Loucy (cell line): ENCODE results near the gene BDP1.

Source experiments
- H2AFZ ChIP-seq: fragments of 200-600 bp; sonication (generic); 2 replicates; pipeline ENCODE4 v1.6.0; 2016; ENCODE audit warnings: antibody characterized with exemption, mild to moderate bottlenecking, low read length, moderate library complexity
- H3F3A ChIP-seq: fragments of 200-600 bp; 2 replicates; pipeline ENCODE4 v1.6.0; 2016; ENCODE audit warnings: antibody characterized with exemption, low read depth, mild to moderate bottlenecking
- H3K27me3 ChIP-seq: fragments of 200-600 bp; sonication (generic); 2 replicates; pipeline ENCODE4 v1.6.1; 2014; ENCODE audit warnings: low read length, mild to moderate bottlenecking; ENCODE audit not compliant: insufficient read depth, poor library complexity, severe bottlenecking
- H3K36me3 ChIP-seq: fragments of 200-600 bp; sonication (generic); 2 replicates; pipeline ENCODE4 v1.6.1; 2016; ENCODE audit warnings: low read length; ENCODE audit not compliant: insufficient read depth
- H3K4me1 ChIP-seq: fragments of 200-600 bp; sonication (generic); 2 replicates; pipeline ENCODE4 v1.5.1; 2014; ENCODE audit warnings: low read length, mild to moderate bottlenecking; ENCODE audit not compliant: insufficient read depth, poor library complexity, severe bottlenecking
- H3K4me2 ChIP-seq: fragments of 200-600 bp; sonication (generic); 2 replicates; pipeline ENCODE4 v1.6.0; 2014; ENCODE audit warnings: antibody characterized with exemption, low read length, low read depth, mild to moderate bottlenecking; ENCODE audit not compliant: poor library complexity, severe bottlenecking
- H3K4me3 ChIP-seq: fragments of 200-600 bp; sonication (generic); 2 replicates; pipeline ENCODE4 v1.5.1; 2014; ENCODE audit warnings: low read length, mild to moderate bottlenecking, mixed read lengths; ENCODE audit not compliant: poor library complexity, severe bottlenecking
- H3K79me2 ChIP-seq: fragments of 200-600 bp; sonication (generic); 2 replicates; pipeline ENCODE4 v1.6.1; 2014; ENCODE audit warnings: low read length; ENCODE audit not compliant: insufficient read depth
- H3K9ac ChIP-seq: fragments of 200-600 bp; sonication (generic); 2 replicates; pipeline ENCODE4 v1.6.0; 2014; ENCODE audit warnings: mild to moderate bottlenecking, low read depth, low read length, moderate library complexity; ENCODE audit not compliant: poor library complexity, severe bottlenecking
- H3K9me2 ChIP-seq: fragments of 200-600 bp; sonication (generic); replicated peaks from 2 replicates; pipeline ENCODE4 v1.6.1; 2016; ENCODE audit warnings: low read depth, low read length, mixed read lengths
- H3K9me3 ChIP-seq: fragments of 200-600 bp; sonication (generic); 2 replicates; pipeline ENCODE4 v1.6.1; 2014; ENCODE audit warnings: mild to moderate bottlenecking, antibody characterized with exemption, low read length, low read depth; ENCODE audit not compliant: insufficient read depth
- H4K20me1 ChIP-seq: fragments of 200-600 bp; sonication (generic); 2 replicates; pipeline ENCODE4 v1.6.0; 2014; ENCODE audit warnings: antibody characterized with exemption, low read length, mild to moderate bottlenecking; ENCODE audit not compliant: insufficient read depth, poor library complexity, severe bottlenecking
- EZH2phosphoT487 ChIP-seq: fragments of 200-600 bp; IDR thresholded peaks from 2 replicates; pipeline ENCODE4 v1.6.1; 2018; ENCODE audit warnings: antibody characterized with exemption, mild to moderate bottlenecking, moderate library complexity, borderline replicate concordance
- TF ChIP-seq, protein P1 (sequence below): fragments of 200-600 bp; sonication (generic); conservative IDR thresholded peaks from 2 replicates; pipeline ENCODE4 v1.5.1; 2014; ENCODE audit warnings: mild to moderate bottlenecking, antibody characterized with exemption, low read length

Gene BDP1

DNA sequence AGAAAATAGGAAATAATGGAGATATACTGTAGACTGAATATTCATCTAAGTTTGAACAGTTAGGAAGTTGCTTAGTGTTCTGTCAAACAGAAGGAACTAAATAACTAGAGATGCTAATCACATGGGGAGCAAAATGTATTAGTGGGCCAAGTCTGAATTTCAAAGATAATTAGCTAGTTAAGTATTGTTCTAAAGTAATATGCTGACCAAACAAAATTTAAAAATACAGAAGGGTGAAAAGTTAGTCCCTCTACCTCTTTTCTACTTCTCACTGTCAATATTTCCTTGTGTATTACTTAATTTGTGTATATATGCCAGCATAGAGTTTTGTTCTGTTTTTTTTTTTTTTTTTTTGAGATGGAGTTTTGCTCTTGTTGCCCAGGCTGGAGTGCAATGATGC is 135.6 kb downstream of the BDP1 start:
- Histone ChIP-seq H3K4me3 (peak overlapping the region; percentile 82), H3K9me2 (no peaks in the 10 kb centered on the region), H2AFZ (no peak overlapping the region), H3K36me3 (peaks cover 2% of the 10 kb centered on the region; the same call in 1 of the 2 replicates), H3K4me2 (peak overlapping the region; percentile 83), H3K79me2 (peaks cover 64% of the 10 kb centered on the region), H3K9me3 (no peaks in the 10 kb centered on the region), H3F3A (no peaks in the 10 kb centered on the region), H3K27me3 (no peaks in the 10 kb centered on the region), H3K4me1 (peaks cover 35% of the 10 kb centered on the region), H4K20me1 (peaks cover 20% of the 10 kb centered on the region), H3K9ac (peak overlapping the region; percentile 20)
- no peak for TF ChIP-seq EZH2phosphoT487
- TF ChIP-seq, protein P1, sequence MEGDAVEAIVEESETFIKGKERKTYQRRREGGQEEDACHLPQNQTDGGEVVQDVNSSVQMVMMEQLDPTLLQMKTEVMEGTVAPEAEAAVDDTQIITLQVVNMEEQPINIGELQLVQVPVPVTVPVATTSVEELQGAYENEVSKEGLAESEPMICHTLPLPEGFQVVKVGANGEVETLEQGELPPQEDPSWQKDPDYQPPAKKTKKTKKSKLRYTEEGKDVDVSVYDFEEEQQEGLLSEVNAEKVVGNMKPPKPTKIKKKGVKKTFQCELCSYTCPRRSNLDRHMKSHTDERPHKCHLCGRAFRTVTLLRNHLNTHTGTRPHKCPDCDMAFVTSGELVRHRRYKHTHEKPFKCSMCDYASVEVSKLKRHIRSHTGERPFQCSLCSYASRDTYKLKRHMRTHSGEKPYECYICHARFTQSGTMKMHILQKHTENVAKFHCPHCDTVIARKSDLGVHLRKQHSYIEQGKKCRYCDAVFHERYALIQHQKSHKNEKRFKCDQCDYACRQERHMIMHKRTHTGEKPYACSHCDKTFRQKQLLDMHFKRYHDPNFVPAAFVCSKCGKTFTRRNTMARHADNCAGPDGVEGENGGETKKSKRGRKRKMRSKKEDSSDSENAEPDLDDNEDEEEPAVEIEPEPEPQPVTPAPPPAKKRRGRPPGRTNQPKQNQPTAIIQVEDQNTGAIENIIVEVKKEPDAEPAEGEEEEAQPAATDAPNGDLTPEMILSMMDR, result no peak

DNA sequence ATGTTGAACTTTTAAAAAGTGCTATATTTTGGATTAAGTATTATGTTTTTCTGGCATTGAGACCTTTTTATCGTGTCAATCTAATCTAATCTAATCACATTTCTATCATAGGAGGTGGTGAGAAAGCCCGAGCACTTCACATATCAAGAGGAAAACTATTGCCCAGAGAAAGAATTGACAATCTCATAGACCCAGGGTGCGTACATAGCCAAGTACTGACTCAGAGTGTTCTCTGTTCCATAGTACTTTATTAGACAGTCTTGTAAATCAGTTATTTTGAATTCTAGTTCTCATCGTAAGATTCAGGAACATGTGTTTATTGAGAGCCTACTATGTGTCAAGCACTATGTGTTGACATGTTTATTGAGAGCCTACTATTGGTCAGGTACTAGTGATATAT is 140.7 kb downstream of the BDP1 start:
- Histone ChIP-seq H3F3A (peaks cover 19% of the 10 kb centered on the region), H3K36me3 (peaks cover 32% of the 10 kb centered on the region; the same call in 1 of the 2 replicates), H3K79me2 (peaks cover 31% of the 10 kb centered on the region), H3K9ac (no peak overlapping the region), H4K20me1 (no peaks in the 10 kb centered on the region), H3K9me2 (no peaks in the 10 kb centered on the region), H3K4me2 (no peak overlapping the region), H2AFZ (no peak overlapping the region), H3K4me3 (no peak overlapping the region), H3K9me3 (no peaks in the 10 kb centered on the region), H3K27me3 (no peaks in the 10 kb centered on the region), H3K4me1 (peaks cover 19% of the 10 kb centered on the region)
- no peak for TF ChIP-seq EZH2phosphoT487
- TF ChIP-seq, protein P1, result no peak

- no peaks in the 10 kb centered on the region for H4K20me1 ChIP-seq
- H3K4me1 ChIP-seq, result peaks cover 25% of the 10 kb centered on the region
- H3K4me3 ChIP-seq, result no peak overlapping the region
- peaks cover 24% of the 10 kb centered on the region for H3K79me2 ChIP-seq
- H3K27me3 ChIP-seq, result no peaks in the 10 kb centered on the region
- H2AFZ ChIP-seq, result no peak overlapping the region
- no peak for TF ChIP-seq EZH2phosphoT487
- TF ChIP-seq, protein P1, result no peak
- peaks cover 25% of the 10 kb centered on the region for H3F3A ChIP-seq
- H3K9me2 ChIP-seq, result no peaks in the 10 kb centered on the region
- no peak overlapping the region for H3K4me2 ChIP-seq
- no peaks in the 10 kb centered on the region for H3K9me3 ChIP-seq
- no peak overlapping the region for H3K9ac ChIP-seq
- H3K36me3 ChIP-seq, result peaks cover 32% of the 10 kb centered on the region; the same call in 1 of the 2 replicates
Observed at GRCh38 chr5:71597001-71597400, 141.6 kb downstream of the BDP1 start.
